ENCODE data around the gene ZBTB20.

ZBTB20 gene

GRCh38 chr3:114903213-114903612, 243.9 kb downstream of the ZBTB20 start:
- DNase-seq: no peak

GRCh38 chr3:114902691-114903101, 244.4 kb downstream of the ZBTB20 start:
- DNase-seq: no peak

- DNase-seq: no peak
Observed at GRCh38 chr3:114900908-114901307, 246.2 kb downstream of the ZBTB20 start.

GRCh38 chr3:114899186-114899931, 247.7 kb downstream of the ZBTB20 start:
- DNase-seq: no peak

GRCh38 chr3:114896978-114897377, 250.1 kb downstream of the ZBTB20 start:
- no peak for DNase-seq

GRCh38 chr3:114893361-114893760, 253.7 kb downstream of the ZBTB20 start:
- DNase-seq: no peak

- no peak for DNase-seq
Observed at GRCh38 chr3:114892880-114893279, 254.2 kb downstream of the ZBTB20 start.

- no peak for DNase-seq
Observed at GRCh38 chr3:114892131-114892879, 254.8 kb downstream of the ZBTB20 start.

- no peak for DNase-seq
Observed at GRCh38 chr3:114887806-114888205, 259.3 kb downstream of the ZBTB20 start.

GRCh38 chr3:114886905-114887304, 260.2 kb downstream of the ZBTB20 start:
- no peak for DNase-seq

GRCh38 chr3:114884213-114884923, 262.7 kb downstream of the ZBTB20 start:
- DNase-seq: no peak

GRCh38 chr3:114880078-114880477, 267.0 kb downstream of the ZBTB20 start:
- no peak for DNase-seq

- no peak for DNase-seq
Observed at GRCh38 chr3:114879059-114880031, 267.7 kb downstream of the ZBTB20 start.

- no peak for DNase-seq
Observed at GRCh38 chr3:114878114-114878839, 268.8 kb downstream of the ZBTB20 start.

- DNase-seq: no peak
Observed at GRCh38 chr3:114877378-114878113, 269.5 kb downstream of the ZBTB20 start.

- no peak for DNase-seq
Observed at GRCh38 chr3:114874522-114874971, 272.5 kb downstream of the ZBTB20 start.

- no peak for DNase-seq
Observed at GRCh38 chr3:114873591-114873990, 273.5 kb downstream of the ZBTB20 start.

GRCh38 chr3:114872588-114872987, 274.5 kb downstream of the ZBTB20 start:
- DNase-seq: no peak

GRCh38 chr3:114872050-114872449, 275.0 kb downstream of the ZBTB20 start:
- no peak for DNase-seq

- no peak for DNase-seq
Observed at GRCh38 chr3:114867835-114868503, 279.1 kb downstream of the ZBTB20 start.
